NT2/D1 (cell line): ENCODE results near the gene FER1L5.

Source experiments
- SUZ12 ChIP-seq: IDR thresholded peaks from 2 replicates; pipeline ENCODE4 v1.6.1; 2011; ENCODE audit not compliant: insufficient read length, insufficient read depth; ENCODE audit errors: extremely low read depth
- YY1 ChIP-seq: IDR thresholded peaks from 2 replicates; pipeline ENCODE4 v1.6.1; 2011; ENCODE audit not compliant: insufficient read length, insufficient read depth
- ZNF274 ChIP-seq: IDR thresholded peaks from 2 replicates; pipeline ENCODE4 v1.6.1; 2011; ENCODE audit warnings: mild to moderate bottlenecking, low read depth, low read length

GRCh38 chr2:96665083-96665569, 22.6 kb downstream of the FER1L5 start:
- no peak for TF ChIP-seq YY1
- no peak for TF ChIP-seq ZNF274
- no peak for TF ChIP-seq SUZ12
